GM11168 (cell line): ENCODE measurements around the gene VMP1.

Source experiments
- in situ Hi-C: fragments of 300-500 bp; cut with MboI; formaldehyde crosslinking; loops from one replicate; pipeline ENCODE4 v1.12.0; 2022; ENCODE audit warnings: low sequenced_read_pairs; ENCODE audit not compliant: unreplicated experiment

The VMP1 gene

GRCh38 chr17:59702304-59702703 is 5.2 kb upstream of the VMP1 start:
- in situ Hi-C loops, result no loop called here

GRCh38 chr17:59707971-59708430 is 547 bp downstream of the VMP1 start:
- in situ Hi-C loops, result no loop called here

GRCh38 chr17:59711936-59712335 is 4.5 kb downstream of the VMP1 start:
- in situ Hi-C loops, result no loop called here

GRCh38 chr17:59712862-59713261 is 5.4 kb downstream of the VMP1 start:
- in situ Hi-C loops, result no loop called here

- in situ Hi-C loops, result no loop called here
These were observed 6.8 kb downstream of the VMP1 start for GRCh38 chr17:59714255-59714654.

- in situ Hi-C loops, result no loop called here
These were observed 9.0 kb downstream of the VMP1 start for GRCh38 chr17:59716427-59716826.

- in situ Hi-C loops, result no loop called here
These were observed 12.1 kb downstream of the VMP1 start for GRCh38 chr17:59719526-59719925.

- in situ Hi-C loops, result no loop called here
These were observed 15.2 kb downstream of the VMP1 start for GRCh38 chr17:59722623-59723022.

- in situ Hi-C loops, result no loop called here
These were observed 15.6 kb downstream of the VMP1 start for GRCh38 chr17:59723041-59723440.

- in situ Hi-C loops, result no loop called here
These were observed 16.2 kb downstream of the VMP1 start for GRCh38 chr17:59723607-59724006.

GRCh38 chr17:59725691-59726090 is 18.2 kb downstream of the VMP1 start:
- in situ Hi-C loops, result loop anchor here (25.0 kb wide), 1 partner anchor 362 kb away; the partner anchor contains the start of gene HEATR6

GRCh38 chr17:59727817-59728533 is 20.5 kb downstream of the VMP1 start:
- in situ Hi-C loops, result loop anchor here (25.0 kb wide), 1 partner anchor 359 kb away; the partner anchor contains the start of gene HEATR6

GRCh38 chr17:59730268-59730834 is 22.9 kb downstream of the VMP1 start:
- in situ Hi-C loops, result loop anchor here (25.0 kb wide), 1 partner anchor 357 kb away; the partner anchor contains the start of gene HEATR6

- in situ Hi-C loops, result loop anchor here (25.0 kb wide), 1 partner anchor 354 kb away; the partner anchor contains the start of gene HEATR6
These were observed 26.2 kb downstream of the VMP1 start for GRCh38 chr17:59733697-59734096.

- in situ Hi-C loops, result loop anchor here (25.0 kb wide), 1 partner anchor 353 kb away; the partner anchor contains the start of gene HEATR6
These were observed 26.8 kb downstream of the VMP1 start for GRCh38 chr17:59734226-59734625.

- in situ Hi-C loops, result loop anchor here (25.0 kb wide), 1 partner anchor 350 kb away; the partner anchor contains the start of gene HEATR6
These were observed 29.9 kb downstream of the VMP1 start for GRCh38 chr17:59737324-59737723.

GRCh38 chr17:59743842-59744241 is 36.4 kb downstream of the VMP1 start:
- in situ Hi-C loops, result loop anchor here (25.0 kb wide), 1 partner anchor 343 kb away; the partner anchor contains the start of gene HEATR6

- in situ Hi-C loops, result loop anchor here (5.0 to 25.0 kb wide), 2 partner anchors 102 to 342 kb away; partner anchors contain the start of gene HEATR6
These were observed 37.6 kb downstream of the VMP1 start for GRCh38 chr17:59745040-59745439.

GRCh38 chr17:59746849-59747445 is 39.5 kb downstream of the VMP1 start:
- in situ Hi-C loops, result loop anchor here (5.0 to 25.0 kb wide), 2 partner anchors 100 to 340 kb away; partner anchors contain the start of gene HEATR6

- in situ Hi-C loops, result loop anchor here (5.0 to 25.0 kb wide), 2 partner anchors 99 to 339 kb away; partner anchors contain the start of gene HEATR6
These were observed 41.1 kb downstream of the VMP1 start for GRCh38 chr17:59748591-59748990.
